ENCODE results near the gene NUP85. TPM values are rescaled to one million over a fixed set of nuclear protein-coding genes. Genes with fewer than 3 reads are reported as not detected.

The NUP85 gene
- total RNA-seq, 2 donors from 2014 or later: 19.7 to 40.2 TPM

- TF ChIP-seq POLR2A (IDR thresholded peaks at IDR 0.05) (no peak), CTCF (IDR thresholded peaks at IDR 0.05) (no peak)
- H3K4me3 ChIP-seq: peak overlapping the region in 1 of 2 donors; percentile 99
- no peak for DNase-seq
- H3K4me1 ChIP-seq: peaks cover 22% of the 10 kb centered on the region
- H3K36me3 ChIP-seq (replicated peaks in 1 of 2; ENCODE audit: insufficient read depth in 1 of 2, low read depth in 2 of 2): peaks cover 0 to 7% of the 10 kb centered on the region in 2 donors
- H3K27ac ChIP-seq: peak overlapping the region in 1 of 4 donors; percentile 99
- no peaks in the 10 kb centered on the region for H3K9me3 ChIP-seq
- H3K27me3 ChIP-seq: no peaks in the 10 kb centered on the region
- WGBS, 2 donors: 7 to 10% methylated on average over 8 of the region's 8 CpGs
- intact Hi-C loops (cut with DNase I): no loop called here
- no peak for ATAC-seq
Observed at GRCh38 chr17:75181110-75181509, 24.4 kb upstream of the NUP85 start.

- ATAC-seq (no peak), DNase-seq (peak in 2 of 4 donors; percentile 8 to 26)
- TF ChIP-seq POLR2A (IDR thresholded peaks at IDR 0.05) (no peak), CTCF (IDR thresholded peaks at IDR 0.05) (no peak)
- H3K9me3 ChIP-seq: no peaks in the 10 kb centered on the region
- no peaks in the 10 kb centered on the region for H3K27me3 ChIP-seq
- peaks cover 22% of the 10 kb centered on the region for H3K4me1 ChIP-seq
- intact Hi-C loops (cut with DNase I): no loop called here
- H3K36me3 ChIP-seq (replicated peaks in 1 of 2; ENCODE audit: insufficient read depth in 1 of 2, low read depth in 2 of 2): peaks cover 0 to 7% of the 10 kb centered on the region in 2 donors
- WGBS, 2 donors: 0% methylated on average over 19 to 34 of the region's 34 CpGs
- H3K4me3 ChIP-seq: peak overlapping the region; percentile 97 to 99
- peak overlapping the region; percentile 90 to 100 (median 99) for H3K27ac ChIP-seq
Observed at GRCh38 chr17:75181608-75182318, 23.7 kb upstream of the NUP85 start.

GRCh38 chr17:75182319-75182568, 23.2 kb upstream of the NUP85 start:
- Histone ChIP-seq H3K36me3 (replicated peaks in 1 of 2; ENCODE audit: insufficient read depth in 1 of 2, low read depth in 2 of 2) (peaks cover 0 to 5% of the 10 kb centered on the region in 2 donors), H3K4me3 (peak overlapping the region; percentile 97 to 99), H3K9me3 (no peaks in the 10 kb centered on the region), H3K27ac (peak overlapping the region; percentile 90 to 100 (median 99)), H3K4me1 (peaks cover 22% of the 10 kb centered on the region), H3K27me3 (no peaks in the 10 kb centered on the region)
- no peak for ATAC-seq
- no peak for DNase-seq
- 1% methylated on average over 24 of the region's 33 CpGs; no CpG with 5 or more reads in 1 of the 2 donors for WGBS, 2 donors
- intact Hi-C loops (cut with DNase I): no loop called here
- TF ChIP-seq CTCF (IDR thresholded peaks at IDR 0.05) (peak in 1 of 7 experiments; percentile 24), POLR2A (IDR thresholded peaks at IDR 0.05) (no peak)

- intact Hi-C loops (cut with DNase I): no loop called here
- H3K27ac ChIP-seq: peak within 1 kb of the TSS; percentile 90 to 100 (median 99)
- DNase-seq: peak; percentile 95 to 96 (median 96)
- WGBS, 2 donors: 1 to 33% methylated on average over 3 to 89 of the region's 92 CpGs
- H3K4me3 ChIP-seq: peak within 1 kb of the TSS; percentile 97 to 99
- H3K4me1 ChIP-seq: peaks cover 22% of the 10 kb centered on the region
- peak; percentile 97 for ATAC-seq
- H3K9me3 ChIP-seq: no peaks in the 10 kb centered on the region
- TF ChIP-seq POLR2A (IDR thresholded peaks at IDR 0.05) (peak; percentile 77 to 87 (median 84)), CTCF (IDR thresholded peaks at IDR 0.05) (peak in 6 of 7 experiments; percentile 35 to 62 (median 42))
- H3K36me3 ChIP-seq (replicated peaks in 1 of 2; ENCODE audit: insufficient read depth in 1 of 2, low read depth in 2 of 2): peaks cover 0 to 4% of the 10 kb centered on the region in 2 donors
- no peaks in the 10 kb centered on the region for H3K27me3 ChIP-seq
Observed at GRCh38 chr17:75182569-75183436, 22.7 kb upstream of the NUP85 start, which contains the start of gene SUMO2. SUMO2 (minus strand) TSS chr17:75182959; CDS start chr17:75182834, 125 bp downstream.

Data from body of pancreas (tissue), 4 donors.